ENCODE data around the gene IL32. TPM values are rescaled to one million over a fixed set of nuclear protein-coding genes. Genes with fewer than 3 reads are reported as not detected.

IL32 gene
- total RNA-seq: 128 and 172 TPM in 2 replicates

GRCh38 chr16:3065069-3065741 is at the start of gene IL32:
TSS of gene IL32 (plus strand) at chr16:3065640. CDS start at chr16:3065812, 172 bp downstream.

GRCh38 chr16:3017794-3018506 is 47.5 kb upstream of the IL32 start, which contains the start of gene CLDN6:
TSS of gene CLDN6 (minus strand) at chr16:3018183. CDS start at chr16:3016021, 2,162 bp downstream.

DNA sequence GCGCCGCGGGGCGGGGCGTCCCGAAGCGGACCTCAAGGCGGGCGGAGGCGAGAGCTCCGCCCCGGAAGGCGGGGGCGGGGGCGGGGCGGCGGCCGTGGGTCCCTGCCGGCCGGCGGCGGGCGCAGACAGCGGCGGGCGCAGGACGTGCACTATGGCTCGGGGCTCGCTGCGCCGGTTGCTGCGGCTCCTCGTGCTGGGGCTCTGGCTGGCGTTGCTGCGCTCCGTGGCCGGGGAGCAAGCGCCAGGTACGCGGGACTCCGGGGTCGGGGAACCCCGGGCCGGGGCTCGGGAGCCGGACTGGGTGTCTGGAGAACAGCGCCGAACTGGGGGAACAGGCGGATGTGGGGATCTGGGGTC is 45.2 kb upstream of the IL32 start, which contains the start of gene TNFRSF12A:
Gene TNFRSF12A (plus strand): TSS at position 122 of the 357 bp plus-strand sequence. CDS start 30 bp downstream, at position 152.

DNA sequence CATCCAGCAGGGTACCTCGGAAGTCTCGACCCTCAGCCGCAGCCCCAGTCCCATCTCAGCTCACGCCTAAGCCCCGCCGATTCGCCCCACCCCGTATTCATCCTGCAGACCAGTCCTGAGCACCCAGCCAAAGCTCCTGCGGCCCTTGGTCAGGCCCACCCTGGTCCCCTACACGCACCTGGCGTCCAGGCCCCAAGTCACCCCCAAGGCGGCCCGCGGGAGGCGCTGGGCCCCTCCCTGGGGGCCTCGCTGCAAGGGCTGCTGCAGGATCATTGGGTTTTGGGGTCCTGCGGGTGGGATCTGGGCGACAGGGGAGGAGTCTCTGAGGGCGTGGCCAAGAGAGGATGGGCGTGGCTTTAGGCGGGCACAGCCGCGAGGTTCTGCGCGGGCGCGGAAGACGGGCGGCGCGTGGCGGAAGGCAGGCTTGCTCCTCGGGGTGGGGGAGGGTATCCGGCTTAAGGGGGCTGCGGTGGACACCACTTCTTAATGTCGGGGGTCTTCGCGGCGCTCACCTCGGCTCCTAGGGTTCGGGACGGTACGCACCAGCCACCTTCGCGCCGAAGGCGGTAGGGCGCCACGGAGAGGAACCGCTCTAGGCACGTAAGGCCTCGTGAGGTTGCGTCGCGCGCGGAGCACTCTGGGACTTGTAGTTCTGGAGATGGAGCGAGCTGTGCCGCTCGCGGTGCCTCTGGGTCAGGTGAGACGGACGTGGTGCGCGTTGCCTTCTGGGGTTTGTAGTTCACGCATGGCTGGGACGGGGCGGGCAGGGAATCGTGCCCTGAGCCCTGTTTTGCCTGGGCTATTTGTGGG is 41.6 kb upstream of the IL32 start, which contains the start of the genes HCFC1R1 and THOC6:
Gene HCFC1R1 (minus strand): TSS at position 274 of the 810 bp plus-strand sequence. CDS start 1 bp downstream, at position 273.
Gene THOC6 (plus strand): TSS at position 367 of the 810 bp plus-strand sequence. CDS start 292 bp downstream, at position 659.

DNA sequence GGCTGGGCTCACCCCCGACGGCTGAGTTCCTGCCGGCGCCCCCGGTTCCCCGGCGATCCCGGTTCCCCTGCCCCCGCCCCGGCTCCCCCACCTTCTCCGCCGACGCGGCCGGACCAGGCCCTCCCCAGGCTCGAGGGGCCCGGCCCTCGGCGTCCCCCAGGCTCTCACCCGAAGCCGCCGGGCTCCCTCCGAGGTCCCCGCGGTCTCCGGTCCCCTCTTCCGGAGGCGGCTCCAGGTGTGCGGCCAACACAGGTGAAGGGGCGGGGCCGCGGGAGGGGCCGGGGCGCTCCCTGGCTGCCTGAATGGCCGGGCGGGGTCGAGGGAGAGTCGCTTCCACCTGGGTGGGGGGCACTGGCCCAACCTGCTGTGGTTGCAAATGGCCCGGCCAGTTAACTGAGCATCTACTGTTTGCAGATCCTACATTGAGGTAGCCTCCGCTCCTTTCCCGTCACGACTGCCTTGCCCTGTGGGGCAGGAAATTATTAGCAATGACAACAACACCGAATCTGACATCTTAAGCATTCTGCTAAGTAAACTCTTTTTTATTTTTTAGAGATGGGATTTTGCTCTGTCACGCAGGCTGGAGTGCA is 28.6 kb upstream of the IL32 start, which contains the start of gene BICDL2:
Gene BICDL2 (minus strand): TSS at position 219 of the 590 bp plus-strand sequence. CDS start 1,448 bp downstream, outside the sequence.

DNA sequence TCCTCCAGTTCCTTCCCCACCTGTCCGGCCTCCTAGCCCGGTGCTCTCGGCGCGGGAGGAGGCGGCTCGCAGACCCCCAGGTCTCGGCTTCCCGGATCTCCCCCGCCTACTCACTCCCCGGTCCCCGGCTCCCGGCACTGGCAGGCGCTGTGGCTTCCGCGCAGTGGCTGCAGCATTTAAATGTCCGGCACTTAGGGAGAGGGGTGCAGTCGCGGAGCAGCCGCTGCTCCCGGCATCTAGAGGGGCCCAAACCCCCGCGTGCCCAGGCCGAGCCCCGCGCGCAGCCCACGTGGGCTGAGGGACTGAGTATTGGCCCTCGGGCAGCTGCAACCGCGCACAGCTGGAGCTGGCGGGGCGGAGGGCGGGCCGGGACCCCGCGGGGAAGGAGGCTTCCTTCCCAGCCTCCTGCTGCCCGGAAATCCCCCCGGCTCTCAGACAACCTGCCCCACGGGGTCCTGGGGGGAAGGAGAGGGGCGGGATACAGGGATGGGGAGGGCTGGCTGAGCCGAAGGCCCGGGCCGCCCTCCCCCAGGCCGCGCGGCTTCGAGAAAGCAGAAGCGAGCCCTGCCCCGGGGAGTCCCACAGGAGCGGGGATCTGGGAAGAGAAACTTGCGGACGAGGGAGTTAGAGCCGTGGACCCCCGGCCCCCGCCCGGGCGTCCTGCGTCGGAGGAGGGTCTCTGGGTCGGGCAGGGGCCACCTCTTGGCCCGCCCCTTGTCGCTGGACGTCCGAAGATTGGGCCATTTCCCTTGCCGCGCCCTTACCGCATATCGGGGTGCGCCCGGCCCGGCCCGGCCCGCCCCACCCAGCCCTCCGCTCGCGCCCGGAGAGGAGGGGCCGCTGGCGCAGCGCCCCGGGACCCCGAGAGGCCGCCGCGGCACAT is 19.4 kb upstream of the IL32 start, which contains the start of gene MMP25:
Gene MMP25 (plus strand): TSS at position 804 of the 883 bp plus-strand sequence. CDS start 357 bp downstream, outside the sequence.

GRCh38 chr16:3098459-3099394 is 33.3 kb downstream of the IL32 start, which contains the start of gene ZSCAN10:
TSS of gene ZSCAN10 (minus strand) at chr16:3099294. CDS start at chr16:3092937, 6,357 bp downstream.

DNA sequence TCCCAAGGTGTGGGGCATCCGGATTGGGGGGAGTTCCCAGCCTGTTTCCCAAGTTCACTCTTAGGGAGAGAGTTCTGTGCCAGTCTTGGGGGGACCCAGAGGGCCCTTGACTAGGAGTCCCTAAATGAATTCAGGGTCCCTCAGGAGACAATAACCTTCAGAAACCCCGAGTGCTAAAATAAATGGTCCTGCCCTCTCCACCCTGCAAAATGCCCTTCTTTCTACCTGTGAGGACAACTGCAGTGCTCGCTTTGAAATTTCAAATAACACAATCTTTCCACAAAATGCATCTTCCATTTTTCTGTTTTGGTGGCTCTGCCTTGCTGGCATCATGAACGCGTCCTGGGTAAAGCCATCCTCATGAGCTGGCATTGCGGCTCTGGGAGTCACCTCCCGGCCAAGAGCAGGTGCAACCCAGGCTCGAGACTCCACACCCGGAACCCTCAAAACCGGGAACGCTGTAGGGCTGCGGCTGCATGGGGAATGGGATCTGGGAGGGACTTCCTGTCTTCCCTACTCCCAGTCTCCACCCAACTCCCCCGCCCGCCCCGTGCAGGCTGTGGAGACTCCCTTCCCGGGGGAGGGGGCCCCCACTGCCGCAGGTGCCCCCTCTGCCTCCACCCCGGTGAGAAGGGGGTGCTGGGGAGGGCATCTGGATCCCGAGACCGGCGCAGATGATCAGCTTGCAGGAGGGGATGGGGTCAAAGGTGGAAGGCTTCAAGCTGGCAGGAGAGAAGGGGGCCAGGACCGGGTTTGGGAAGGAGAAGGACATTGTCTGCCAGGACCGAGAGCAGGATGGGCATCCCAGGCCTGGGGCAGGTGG is 46.8 kb downstream of the IL32 start, which contains the start of gene ZNF205:
Gene ZNF205 (plus strand): TSS at position 529 of the 823 bp plus-strand sequence. CDS start 845 bp downstream, outside the sequence.

Other genes with a start within 250 kb of the IL32 start
- 0.25 and 1.6 TPM in 2 replicates for gene PRSS21, start 248.4 kb upstream of the IL32 start, total RNA-seq
- 1.1 and 1.3 TPM in 2 replicates for gene ZG16B, start 235.3 kb upstream of the IL32 start, total RNA-seq
- 1.1 TPM in 1 of 2 replicates, not detected in the other for gene PRSS22, start 207.5 kb upstream of the IL32 start, total RNA-seq
- 73.0 and 87.7 TPM in 2 replicates for gene FLYWCH2, start 182.4 kb upstream of the IL32 start, total RNA-seq
- 46.4 and 54.1 TPM in 2 replicates for gene FLYWCH1, start 153.7 kb upstream of the IL32 start, total RNA-seq
- gene KREMEN2, start 101.4 kb upstream of the IL32 start, total RNA-seq: 0.81 and 4.9 TPM in 2 replicates
- 6.5 and 22.5 TPM in 2 replicates for gene PAQR4, start 96.3 kb upstream of the IL32 start, total RNA-seq
- 6.3 and 101 TPM in 2 replicates for gene PKMYT1, start 85.2 kb upstream of the IL32 start, total RNA-seq
- gene CLDN9, start 52.7 kb upstream of the IL32 start, total RNA-seq: under 0.01 TPM in 1 of 2 replicates, not detected in the other
- 31.8 and 63.8 TPM in 2 replicates for gene CLDN6, start 47.5 kb upstream of the IL32 start, total RNA-seq
- gene TNFRSF12A, start 45.3 kb upstream of the IL32 start, total RNA-seq: 630 and 760 TPM in 2 replicates
- gene HCFC1R1, start 41.7 kb upstream of the IL32 start, total RNA-seq: 61.8 and 378 TPM in 2 replicates
- 32.4 and 43.7 TPM in 2 replicates for gene THOC6, start 41.6 kb upstream of the IL32 start, total RNA-seq
- not detected in 2 replicates for gene BICDL2, start 28.7 kb upstream of the IL32 start, total RNA-seq
- gene MMP25, start 19.1 kb upstream of the IL32 start, total RNA-seq: under 0.01 and 0.13 TPM in 2 replicates
- not detected in 2 replicates for gene ZSCAN10, start 33.7 kb downstream of the IL32 start, total RNA-seq
- gene ZNF205, start 46.9 kb downstream of the IL32 start, total RNA-seq: 15.8 and 25.9 TPM in 2 replicates
- gene ZNF213, start 69.4 kb downstream of the IL32 start, total RNA-seq: 5.9 and 9.9 TPM in 2 replicates
- not detected in 2 replicates for gene OR1F1, start 122.6 kb downstream of the IL32 start, total RNA-seq
- gene ZNF200, start 169.5 kb downstream of the IL32 start, total RNA-seq: 4.6 and 4.9 TPM in 2 replicates
- not detected in 2 replicates for gene MEFV, start 191.0 kb downstream of the IL32 start, total RNA-seq
- 19.9 and 29.3 TPM in 2 replicates for gene ZNF263, start 217.9 kb downstream of the IL32 start, total RNA-seq
- 1.4 and 1.8 TPM in 2 replicates for gene TIGD7, start 239.8 kb downstream of the IL32 start, total RNA-seq
- gene ZNF75A, start 239.9 kb downstream of the IL32 start, total RNA-seq: 9.0 and 11.2 TPM in 2 replicates